Effector memory CD4-positive, alpha-beta T cell (primary cell): ENCODE results near the gene PDIA5.

ENCODE experiments used
- DNase-seq, 3 donors: peaks; one replicate each; pipeline ENCODE4 v3.0.0-alpha.2; 2020
- H3K27ac ChIP-seq: 2 replicates; pipeline ENCODE4 v1.7.0; 2013; ENCODE audit warnings: mild to moderate bottlenecking, low read length, moderate library complexity; ENCODE audit not compliant: insufficient read depth, poor library complexity, severe bottlenecking
- H3K27me3 ChIP-seq: replicated peaks from 2 replicates; pipeline ENCODE4 v1.7.0; 2013; ENCODE audit warnings: mild to moderate bottlenecking, low read length; ENCODE audit not compliant: insufficient read depth, control insufficient read depth, poor library complexity, severe bottlenecking
- H3K36me3 ChIP-seq: 2 replicates; pipeline ENCODE4 v1.7.0; 2013; ENCODE audit warnings: mild to moderate bottlenecking, low read length, moderate library complexity; ENCODE audit not compliant: control insufficient read depth, insufficient read depth
- H3K4me1 ChIP-seq: 2 replicates; pipeline ENCODE4 v1.7.0; 2013; ENCODE audit warnings: low read length, mild to moderate bottlenecking; ENCODE audit not compliant: control insufficient read depth, insufficient read depth, poor library complexity, severe bottlenecking
- H3K4me3 ChIP-seq: 2 replicates; pipeline ENCODE4 v1.7.0; 2013; ENCODE audit warnings: low read length, low read depth, mild to moderate bottlenecking; ENCODE audit not compliant: insufficient read depth, poor library complexity, severe bottlenecking
- H3K9me3 ChIP-seq: 2 replicates; pipeline ENCODE4 v1.7.0; 2013; ENCODE audit warnings: mild to moderate bottlenecking, low read length, moderate library complexity; ENCODE audit not compliant: control insufficient read depth

The PDIA5 gene

GRCh38 chr3:123157598-123158287, 90.9 kb downstream of the PDIA5 start:
- Histone ChIP-seq H3K4me3 (no peak overlapping the region), H3K4me1 (no peaks in the 10 kb centered on the region), H3K36me3 (no peaks in the 10 kb centered on the region)

DNA sequence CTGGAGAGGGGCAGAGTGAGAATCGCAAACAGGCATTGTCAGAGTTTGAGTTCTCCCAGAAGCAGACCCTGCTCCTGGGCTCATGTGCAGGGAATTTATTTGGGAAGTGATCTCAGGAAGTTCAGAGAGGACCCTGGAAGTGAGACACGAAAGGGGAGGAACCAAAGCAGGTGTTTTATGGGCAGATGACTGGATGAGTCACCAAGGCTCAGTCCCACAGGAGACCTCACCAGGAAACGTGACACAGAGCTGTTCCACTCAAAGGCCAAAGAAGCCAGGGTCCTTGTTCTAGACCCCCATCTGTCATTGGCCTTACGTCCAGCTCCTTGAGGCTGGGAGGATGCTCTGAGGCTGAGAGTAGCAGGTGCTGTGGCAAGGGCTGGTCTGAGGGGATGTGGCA, 91.5 kb downstream of the PDIA5 start:
- Histone ChIP-seq H3K4me3 (no peak overlapping the region), H3K36me3 (no peaks in the 10 kb centered on the region), H3K27ac (no peak overlapping the region), H3K9me3 (no peaks in the 10 kb centered on the region), H3K4me1 (no peaks in the 10 kb centered on the region), H3K27me3 (no peaks in the 10 kb centered on the region)
- no peak for DNase-seq

More at GRCh38 chr3:123157598-123158287, 90.9 kb downstream of the PDIA5 start:
- Histone ChIP-seq H3K27ac (no peak overlapping the region), H3K9me3 (no peaks in the 10 kb centered on the region), H3K27me3 (no peaks in the 10 kb centered on the region)
- no peak for DNase-seq

GRCh38 chr3:123158899-123159390, 92.1 kb downstream of the PDIA5 start:
- no peak overlapping the region for H3K27ac ChIP-seq
- no peaks in the 10 kb centered on the region for H3K27me3 ChIP-seq
- H3K9me3 ChIP-seq: no peaks in the 10 kb centered on the region
- H3K36me3 ChIP-seq: no peaks in the 10 kb centered on the region
- H3K4me1 ChIP-seq: no peaks in the 10 kb centered on the region
- H3K4me3 ChIP-seq: no peak overlapping the region
- DNase-seq: no peak

DNA sequence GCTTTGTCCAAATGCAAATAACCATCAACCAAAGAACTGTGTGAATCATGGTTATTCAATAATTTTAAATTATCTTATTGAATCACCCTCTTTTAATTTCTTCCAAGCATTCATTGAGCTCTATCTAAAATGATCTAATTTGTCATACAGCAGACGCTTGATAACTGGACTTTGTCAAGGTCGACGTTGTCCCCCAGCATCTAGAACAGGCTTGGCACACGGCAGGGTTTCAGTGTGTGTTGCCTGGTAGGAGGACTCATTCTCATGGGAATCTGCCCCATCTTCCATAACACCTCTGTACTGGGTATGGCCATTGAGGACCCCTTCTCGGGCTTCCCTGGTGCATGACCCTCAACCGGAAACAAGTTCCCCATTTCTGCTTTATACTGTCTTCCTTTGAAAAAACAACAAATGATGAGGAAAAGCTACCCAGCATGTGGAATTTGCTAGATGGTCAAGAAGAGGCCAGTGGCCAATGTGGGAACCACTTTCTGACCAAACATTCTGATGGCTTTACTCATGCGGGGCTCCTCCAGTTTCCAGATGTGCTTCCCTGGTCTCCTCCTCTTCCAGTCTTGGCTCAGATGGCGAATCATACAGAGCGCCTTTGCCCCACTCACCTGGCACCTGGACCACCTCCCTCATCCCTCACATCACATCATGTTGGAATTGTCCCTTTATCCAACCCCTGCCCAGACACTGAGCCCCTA, 93.3 kb downstream of the PDIA5 start:
- DNase-seq: no peak
- H3K9me3 ChIP-seq: no peaks in the 10 kb centered on the region
- no peaks in the 10 kb centered on the region for H3K4me1 ChIP-seq
- H3K27ac ChIP-seq: no peak overlapping the region
- H3K27me3 ChIP-seq: no peaks in the 10 kb centered on the region
- peaks cover 3% of the 10 kb centered on the region for H3K36me3 ChIP-seq
- no peak overlapping the region for H3K4me3 ChIP-seq

DNA sequence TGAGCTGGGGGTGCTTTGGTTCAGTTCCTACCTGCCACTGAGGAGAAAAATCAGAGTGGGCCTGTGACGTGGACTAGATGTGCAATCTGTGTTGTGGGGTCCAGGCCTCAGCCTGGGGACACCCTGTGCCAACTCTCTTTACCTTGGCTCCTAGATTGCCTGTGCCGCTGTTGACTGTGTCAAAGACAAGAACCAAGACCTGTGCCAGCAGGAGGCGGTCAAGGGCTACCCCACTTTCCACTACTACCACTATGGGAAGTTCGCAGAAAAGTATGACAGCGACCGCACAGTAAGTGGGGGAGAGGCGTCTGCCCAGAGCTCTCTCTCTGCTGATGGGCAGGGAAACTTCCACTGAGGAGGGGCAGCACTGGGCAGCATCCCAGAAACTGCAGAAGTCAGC, 94.3 kb downstream of the PDIA5 start:
- Histone ChIP-seq H3K27me3 (no peaks in the 10 kb centered on the region), H3K4me3 (no peak overlapping the region), H3K36me3 (peaks cover 3% of the 10 kb centered on the region), H3K4me1 (no peaks in the 10 kb centered on the region), H3K27ac (no peak overlapping the region), H3K9me3 (no peaks in the 10 kb centered on the region)
- DNase-seq: no peak

DNA sequence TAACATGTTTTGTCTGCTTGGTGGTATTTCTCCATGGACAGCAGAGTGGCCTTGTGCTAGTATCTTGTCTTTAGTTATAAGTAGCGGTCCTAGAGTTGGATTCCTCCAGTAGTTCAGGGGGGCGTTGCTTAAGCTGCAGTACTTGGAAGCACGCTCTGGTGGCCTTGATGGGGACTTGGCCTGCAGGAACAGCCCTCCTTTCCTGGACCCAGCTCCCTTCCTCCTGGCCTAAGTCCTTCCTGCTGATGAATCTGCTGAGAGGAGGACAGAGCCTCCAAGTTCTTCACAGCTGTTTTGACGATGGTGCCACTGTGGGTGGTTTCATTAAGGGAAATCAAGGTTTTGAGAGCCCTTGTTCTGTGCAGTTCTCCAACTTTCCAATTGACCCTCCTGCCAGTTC, 96.3 kb downstream of the PDIA5 start:
- DNase-seq: no peak
- H3K36me3 ChIP-seq: peaks cover 6% of the 10 kb centered on the region
- no peak overlapping the region for H3K27ac ChIP-seq
- H3K4me3 ChIP-seq: no peak overlapping the region
- no peaks in the 10 kb centered on the region for H3K27me3 ChIP-seq
- no peaks in the 10 kb centered on the region for H3K9me3 ChIP-seq
- no peaks in the 10 kb centered on the region for H3K4me1 ChIP-seq

GRCh38 chr3:123165163-123165562, 98.3 kb downstream of the PDIA5 start:
- DNase-seq: no peak
- Histone ChIP-seq H3K4me1 (no peaks in the 10 kb centered on the region), H3K4me3 (no peak overlapping the region), H3K36me3 (peaks cover 6% of the 10 kb centered on the region), H3K27ac (no peak overlapping the region), H3K27me3 (no peaks in the 10 kb centered on the region), H3K9me3 (no peaks in the 10 kb centered on the region)

DNA sequence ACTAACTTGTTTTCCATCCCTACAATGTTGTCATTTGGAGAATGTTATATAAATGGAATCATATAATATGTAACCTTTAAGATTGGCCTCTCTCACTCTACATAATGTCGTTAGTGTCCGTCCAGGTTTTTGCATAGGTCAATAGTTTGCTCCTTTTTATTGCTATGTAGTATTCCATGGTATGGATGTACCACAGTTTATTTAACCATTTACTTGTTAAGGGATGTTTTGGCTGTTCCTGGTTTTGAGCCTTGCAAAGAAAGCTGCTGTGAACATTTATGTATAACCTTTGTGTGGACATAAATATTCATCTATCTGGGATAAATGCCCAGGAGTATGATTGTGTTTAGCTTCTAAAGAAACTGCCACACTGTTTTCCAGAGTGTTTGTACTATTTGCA, 100.9 kb downstream of the PDIA5 start:
- no peaks in the 10 kb centered on the region for H3K9me3 ChIP-seq
- H3K27ac ChIP-seq: no peak overlapping the region
- H3K36me3 ChIP-seq: peaks cover 6% of the 10 kb centered on the region
- H3K4me3 ChIP-seq: no peak overlapping the region
- H3K27me3 ChIP-seq: no peaks in the 10 kb centered on the region
- H3K4me1 ChIP-seq: no peaks in the 10 kb centered on the region
- DNase-seq: no peak

GRCh38 chr3:123168122-123168521, 101.3 kb downstream of the PDIA5 start:
- Histone ChIP-seq H3K36me3 (peaks cover 6% of the 10 kb centered on the region), H3K4me1 (no peaks in the 10 kb centered on the region), H3K27ac (no peak overlapping the region), H3K4me3 (no peak overlapping the region), H3K9me3 (no peaks in the 10 kb centered on the region), H3K27me3 (no peaks in the 10 kb centered on the region)
- no peak for DNase-seq

GRCh38 chr3:123168605-123169004, 101.8 kb downstream of the PDIA5 start:
- Histone ChIP-seq H3K4me3 (no peak overlapping the region), H3K36me3 (peaks cover 6% of the 10 kb centered on the region), H3K9me3 (no peaks in the 10 kb centered on the region), H3K27me3 (no peaks in the 10 kb centered on the region), H3K27ac (no peak overlapping the region), H3K4me1 (no peaks in the 10 kb centered on the region)
- DNase-seq: no peak
